Measurements from ENCODE around the gene ZFYVE27. TPM values are rescaled to one million over a fixed set of nuclear protein-coding genes. Genes with fewer than 3 reads are reported as not detected.

The ZFYVE27 gene
- total and polyA plus RNA-seq, 2 of the 4 experiments (the other 2 are of a cell fraction) = 13.1 to 22.2 TPM

DNA sequence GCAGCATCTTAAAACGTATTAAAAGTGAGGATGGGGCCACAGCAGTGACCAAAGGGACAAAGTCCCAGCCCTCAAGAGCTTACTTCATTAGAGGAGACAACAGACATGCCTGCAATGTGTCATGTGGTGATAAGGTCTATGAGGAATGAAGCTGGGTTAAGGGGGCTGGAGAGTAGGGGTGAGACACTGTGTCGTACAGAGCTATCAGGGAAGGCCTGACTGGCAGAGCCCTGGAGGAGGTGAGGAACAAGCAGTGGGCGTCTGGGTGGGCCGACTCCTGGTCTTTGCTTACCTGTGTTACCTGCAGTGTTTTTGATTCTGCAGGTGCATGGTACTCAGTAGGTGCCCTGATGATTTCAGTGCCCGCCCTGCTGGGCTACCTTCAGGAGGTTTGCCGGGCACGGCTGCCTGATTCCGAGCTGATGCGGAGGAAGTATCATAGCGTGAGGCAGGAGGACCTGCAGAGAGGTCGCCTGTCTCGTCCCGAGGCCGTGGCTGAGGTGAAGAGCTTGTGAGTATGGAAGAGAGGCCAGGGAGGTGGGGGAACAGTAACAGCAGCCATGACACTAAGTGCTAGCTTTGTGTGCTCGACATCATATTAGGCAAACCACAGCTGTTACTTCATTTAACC lies 7.6 kb downstream of the ZFYVE27 start:
- peaks cover 32 to 55% of the 10 kb centered on the region in 2 experiments for H3K79me1 ChIP-seq (ENCODE audit: low read depth in 1 of 2, low read length in 2 of 2)
- dilution Hi-C loops (cut with HindIII; ENCODE audit: low sequenced_read_pairs, unreplicated experiment) = no loop called here
- no peak overlapping the region for H2AK5ac ChIP-seq (ENCODE audit: low read depth, low read length)
- DNase-seq = no peak
- no peaks in the 10 kb centered on the region for H3K27me3 ChIP-seq (ENCODE audit: control insufficient read depth, insufficient read depth, low read length)
- H4K5ac ChIP-seq (ENCODE audit: low read depth, low read length) = no peak overlapping the region
- H3K23ac ChIP-seq (ENCODE audit: low read depth, low read length) = no peak overlapping the region
- TF ChIP-seq MAFK (IDR thresholded peaks at IDR 0.05; ENCODE audit: low read depth, low read length) (no peak), RFX5 (IDR thresholded peaks at IDR 0.05; ENCODE audit: low read depth, low read length) (no peak), MXI1 (IDR thresholded peaks at IDR 0.05; ENCODE audit: borderline replicate concordance, low read depth, low read length) (no peak), CTCF (conservative IDR thresholded peaks at IDR 0.05; ENCODE audit: low read depth, low read length) (no peak), NFE2L2 (IDR thresholded peaks at IDR 0.05; ENCODE audit: low read depth, low read length) (no peak), CEBPB (IDR thresholded peaks at IDR 0.05; ENCODE audit: low read depth, low read length) (no peak), POLR2A (IDR thresholded peaks at IDR 0.05; ENCODE audit: low read depth, low read length) (no peak), BHLHE40 (IDR thresholded peaks at IDR 0.05; ENCODE audit: low read depth, low read length) (no peak), SMC3 (IDR thresholded peaks at IDR 0.05; ENCODE audit: low read depth, low read length) (no peak), MAZ (IDR thresholded peaks at IDR 0.05; ENCODE audit: borderline replicate concordance, low read depth, low read length) (no peak), RCOR1 (IDR thresholded peaks at IDR 0.05; ENCODE audit: insufficient replicate concordance, low read length) (no peak), ELK1 (IDR thresholded peaks at IDR 0.05; ENCODE audit: borderline replicate concordance, low read depth, low read length) (no peak), USF2 (IDR thresholded peaks at IDR 0.05; ENCODE audit: low read depth, low read length) (no peak), CHD1 (IDR thresholded peaks at IDR 0.05; ENCODE audit: low read depth, low read length) (no peak), FOS (IDR thresholded peaks at IDR 0.05; ENCODE audit: low read depth, low read length) (no peak), RAD21 (IDR thresholded peaks at IDR 0.05; ENCODE audit: low read length) (no peak)
- H3K18ac ChIP-seq (ENCODE audit: low read depth, low read length) = no peak overlapping the region
- H2BK15ac ChIP-seq (ENCODE audit: low read depth, low read length) = no peak overlapping the region
- 95% methylated on average over 10 of the region's 15 CpGs; no CpG with 5 or more reads in 1 of the 2 experiments for WGBS, 2 experiments (ENCODE audit: extremely low coverage in 2 of 2, insufficient read length in 1 of 2)
- H2BK5ac ChIP-seq (ENCODE audit: low read depth, low read length, poor library complexity, severe bottlenecking) = no peak overlapping the region
- no peak overlapping the region for H3K9ac ChIP-seq (ENCODE audit: low read depth, low read length)
- POLR2A ChIA-PET (ENCODE audit: unreplicated experiment) = interaction anchor here (0.8 kb wide), 1 partner anchor 57 kb away, joined by 3 read pairs; the partner anchor contains the start of gene AVPI1
- H4K20me1 ChIP-seq (ENCODE audit: insufficient read depth, low read length) = peaks cover 14% of the 10 kb centered on the region
- no peak overlapping the region for H2BK20ac ChIP-seq (ENCODE audit: low read depth, low read length)
- no peak overlapping the region for H2BK120ac ChIP-seq (ENCODE audit: low read depth, low read length)
- peaks cover 46% of the 10 kb centered on the region for H3K36me3 ChIP-seq (ENCODE audit: control insufficient read depth, insufficient read depth, low read length)
- no peak overlapping the region for H4K91ac ChIP-seq (ENCODE audit: insufficient read depth, low read depth, low read length)
- no peak overlapping the region for H3K56ac ChIP-seq (ENCODE audit: extremely low read depth, insufficient read depth, low read length)
- ATAC-seq (ENCODE audit: low read depth) = no peak; the same call in 1 of the 2 replicates
- no peak overlapping the region for H2AK9ac ChIP-seq (replicated peaks; ENCODE audit: low read depth, low read length, poor library complexity)
- peaks cover 7% of the 10 kb centered on the region; the same call in 1 of the 2 replicates for H3K9me1 ChIP-seq (ENCODE audit: insufficient read depth, low read length)
- H3K4me1 ChIP-seq (ENCODE audit: control insufficient read depth, insufficient read depth, low read length) = peaks cover 2% of the 10 kb centered on the region
- no peak overlapping the region for H3K4me3 ChIP-seq (ENCODE audit: insufficient read depth, low read depth, low read length)
- no peak overlapping the region for H2AFZ ChIP-seq (replicated peaks; ENCODE audit: low read length, poor library complexity)
- CTCF ChIA-PET = interaction anchor here (0.6 kb wide), 1 partner anchor 1231 kb away, joined by 3 read pairs; no protein-coding TSS in a partner anchor
- H3K14ac ChIP-seq (replicated peaks; ENCODE audit: low read depth, low read length) = no peak overlapping the region
- no peaks in the 10 kb centered on the region for H3K9me3 ChIP-seq (ENCODE audit: control insufficient read depth, insufficient read depth, low read length)
- no peak overlapping the region for H4K8ac ChIP-seq (ENCODE audit: low read depth in 2 of 2, low read length in 2 of 2)
- no peak overlapping the region for H3K4ac ChIP-seq (ENCODE audit: low read depth, low read length)
- intact Hi-C loops (cut with micrococcal nuclease) = no loop called here
- in situ Hi-C loops (cut with MboI; ENCODE audit: low sequenced_read_pairs) = no loop called here
- no peak overlapping the region for H3K4me2 ChIP-seq (ENCODE audit: low read depth, low read length)
- BruUV-seq (replicated peaks) = no TSS peak
- no peak overlapping the region for H3K27ac ChIP-seq (ENCODE audit: insufficient read depth, low read length)

All from IMR-90 (cell line).